HG03066 (cell line): ENCODE results near the gene SIRT3.
"Not testable (repeated sequence)": the region's sequence is repeated elsewhere in the genome, so short reads cannot be mapped to it uniquely, and the experiment has no call there.

ENCODE experiments used
- ATAC-seq: cut with Tn5 transposase; IDR thresholded peaks from one replicate; pipeline ENCODE4 v1.9.1; 2021; ENCODE audit warnings: low read depth; ENCODE audit not compliant: unreplicated experiment

The SIRT3 gene

DNA sequence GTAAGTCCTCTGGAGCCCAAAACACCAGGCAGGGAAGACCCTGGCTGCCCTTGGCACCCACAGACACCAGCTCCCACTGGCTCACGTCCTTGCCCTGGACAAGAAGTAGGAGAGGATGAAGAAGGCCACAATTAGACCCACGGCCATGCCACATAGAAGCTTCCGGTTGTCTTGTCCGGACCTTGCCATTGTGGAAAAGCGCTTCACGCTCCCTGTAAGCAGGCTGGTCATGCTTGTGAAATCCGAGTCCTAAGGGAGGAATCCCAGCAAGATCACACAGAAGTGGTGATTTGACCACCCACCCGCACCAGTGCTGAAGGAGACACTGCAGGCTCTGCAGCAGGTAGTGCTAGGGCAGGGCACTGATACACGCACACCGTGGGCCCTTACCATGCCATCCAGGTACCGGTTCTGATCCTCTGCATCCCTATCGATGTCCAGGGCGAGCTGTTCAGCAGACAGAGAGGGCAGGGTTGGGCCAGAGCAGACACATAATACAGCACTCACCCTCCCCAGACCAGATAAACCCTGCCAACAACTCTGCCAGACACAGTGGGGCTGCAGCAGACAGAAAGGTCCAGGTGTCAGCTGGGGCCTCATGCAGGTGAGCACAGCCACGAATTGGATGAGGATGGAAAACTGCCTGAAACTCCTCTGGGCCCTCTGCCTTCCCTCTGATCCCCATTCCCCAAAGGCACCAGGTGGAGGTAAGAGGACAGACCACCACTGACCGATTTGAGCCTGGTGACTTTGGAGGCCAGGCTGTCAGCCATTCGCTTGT lies 30.7 kb downstream of the SIRT3 start:
- no peak for ATAC-seq

DNA sequence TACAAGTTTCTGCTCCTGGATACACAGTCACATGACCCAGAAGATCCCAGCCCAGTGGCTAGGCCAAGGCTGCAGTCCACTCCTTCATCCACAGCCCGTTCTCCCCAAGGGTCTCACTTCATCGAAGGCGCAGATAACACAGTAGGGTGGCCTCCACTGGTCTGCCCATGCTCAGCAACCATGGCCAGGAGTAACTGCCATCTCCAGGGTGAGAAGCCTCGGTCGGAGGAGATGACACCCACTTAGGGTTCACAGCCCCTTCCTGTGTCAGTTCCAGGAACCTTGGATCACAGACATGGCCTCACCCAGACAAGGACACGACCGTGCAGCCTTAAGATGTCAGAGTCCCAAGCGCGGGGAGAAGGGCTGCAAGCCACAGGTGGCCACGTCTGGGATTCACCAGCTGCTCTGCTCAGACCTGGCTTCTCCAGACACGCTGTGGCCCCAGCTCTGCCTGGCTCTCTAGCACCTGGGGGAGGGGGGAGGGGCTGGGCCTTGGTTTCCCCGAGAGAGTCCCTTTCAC lies 31.5 kb downstream of the SIRT3 start:
- ATAC-seq: no peak

DNA sequence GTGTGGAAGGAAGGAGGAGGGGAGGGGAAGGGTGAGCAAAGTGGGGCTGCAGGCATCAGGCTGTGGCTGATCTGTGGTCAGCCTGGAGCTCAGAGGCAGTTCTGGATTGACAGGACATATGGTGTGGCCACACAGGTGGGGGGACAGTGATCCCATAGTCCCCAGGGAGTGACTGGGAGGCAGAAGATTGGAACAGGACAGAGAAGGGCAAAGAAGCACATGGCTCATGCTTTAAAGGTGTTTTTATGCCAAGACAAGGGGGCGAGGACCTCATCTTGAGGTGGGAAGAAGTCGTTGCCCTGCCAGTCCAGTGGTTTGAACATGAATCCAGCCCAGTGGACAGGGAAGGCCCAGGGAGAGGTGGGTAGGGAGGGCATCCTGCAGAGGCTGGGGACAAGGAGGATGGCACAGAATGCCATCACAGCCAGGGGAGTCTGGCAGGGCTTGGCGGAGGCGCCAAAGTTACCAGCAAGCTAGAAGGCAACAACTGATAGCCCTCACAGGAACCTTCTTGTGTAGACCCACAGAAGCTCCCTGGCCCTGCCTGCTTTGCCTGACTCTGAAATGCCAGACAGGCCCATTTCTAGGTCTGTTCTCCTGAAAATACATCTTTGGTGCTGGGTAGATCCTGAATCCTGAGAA lies 32.1 kb downstream of the SIRT3 start:
- no peak for ATAC-seq

DNA sequence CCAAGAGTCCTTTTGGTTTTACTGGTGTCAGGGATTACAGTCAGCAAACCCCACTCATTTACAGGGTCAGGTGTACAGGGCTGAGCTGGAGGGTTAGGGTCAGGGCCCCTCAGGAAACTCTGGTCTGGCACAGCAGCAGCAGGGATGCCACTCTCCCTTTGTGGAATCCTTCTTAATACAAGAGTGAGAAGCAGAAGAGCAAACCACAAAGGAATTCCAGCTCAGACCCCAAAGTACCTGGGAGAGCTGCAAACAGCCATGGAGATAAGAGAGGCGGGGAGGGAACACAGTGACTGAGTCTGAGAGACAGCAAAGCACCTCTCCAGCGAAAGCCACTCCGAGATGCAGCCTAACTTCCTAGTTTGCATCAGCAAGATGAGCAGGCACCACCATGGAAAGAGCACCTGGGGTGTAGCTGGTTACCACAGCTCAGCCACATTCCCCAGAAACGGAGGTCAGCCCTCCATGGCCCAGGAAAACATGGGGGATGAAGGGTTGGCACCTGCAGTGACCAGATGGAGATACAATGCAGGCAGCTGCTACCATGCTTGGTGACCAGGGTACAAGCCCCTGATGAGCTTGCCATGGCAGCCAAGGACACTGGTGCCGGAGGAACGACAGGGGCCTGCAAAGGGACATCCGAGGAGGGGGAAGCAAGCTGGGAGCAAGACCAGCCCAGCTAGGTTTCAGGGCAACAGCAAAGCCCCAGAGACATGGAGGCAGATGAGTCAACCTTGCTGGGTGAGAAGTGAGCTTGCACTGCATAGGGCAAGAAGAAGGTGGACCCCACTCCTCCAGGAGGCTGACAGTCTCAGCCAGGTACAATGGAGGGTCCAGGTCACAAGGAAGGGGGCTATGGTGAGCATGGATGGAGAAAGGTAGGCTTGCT lies 32.8 kb downstream of the SIRT3 start:
- no peak for ATAC-seq

DNA sequence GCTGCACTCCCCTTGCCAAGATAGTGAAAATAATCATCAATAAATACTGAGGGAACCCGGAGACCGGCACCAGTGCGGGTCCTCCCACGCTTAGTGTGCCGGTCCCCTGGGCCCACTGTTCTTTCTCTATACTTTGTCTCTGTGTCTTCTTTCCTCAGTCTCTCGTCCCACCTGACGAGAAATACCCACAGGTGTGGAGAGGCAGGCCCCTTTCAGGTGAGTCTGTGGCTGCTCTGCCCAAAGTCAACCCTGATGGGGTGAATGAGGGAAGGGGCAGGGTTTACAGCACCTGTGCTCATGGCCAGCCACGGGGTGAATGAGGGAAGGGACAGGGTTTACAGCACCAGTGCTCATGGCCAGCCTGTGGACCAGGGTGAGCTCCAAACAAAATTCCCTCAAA lies 33.7 kb downstream of the SIRT3 start:
- no peak for ATAC-seq

DNA sequence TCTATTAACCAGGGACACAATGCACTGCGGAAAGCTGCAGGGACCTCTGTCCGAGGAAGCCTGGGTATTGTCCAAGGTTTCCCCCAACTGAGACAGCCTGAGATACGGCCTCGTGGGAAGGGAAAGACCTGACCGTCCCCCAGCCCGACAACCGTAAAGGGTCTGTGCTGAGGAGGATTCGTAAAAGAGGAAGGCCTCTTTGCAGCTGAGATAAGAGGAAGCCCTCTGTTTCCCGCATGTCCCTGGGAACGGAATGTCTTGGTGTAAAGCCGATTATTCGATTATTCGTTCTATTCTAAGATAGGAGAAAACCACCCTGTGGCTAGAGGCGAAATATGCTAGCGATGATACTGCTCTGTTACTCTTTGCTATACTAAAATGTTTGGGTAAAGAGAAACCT lies 34.2 kb downstream of the SIRT3 start:
- no peak for ATAC-seq

DNA sequence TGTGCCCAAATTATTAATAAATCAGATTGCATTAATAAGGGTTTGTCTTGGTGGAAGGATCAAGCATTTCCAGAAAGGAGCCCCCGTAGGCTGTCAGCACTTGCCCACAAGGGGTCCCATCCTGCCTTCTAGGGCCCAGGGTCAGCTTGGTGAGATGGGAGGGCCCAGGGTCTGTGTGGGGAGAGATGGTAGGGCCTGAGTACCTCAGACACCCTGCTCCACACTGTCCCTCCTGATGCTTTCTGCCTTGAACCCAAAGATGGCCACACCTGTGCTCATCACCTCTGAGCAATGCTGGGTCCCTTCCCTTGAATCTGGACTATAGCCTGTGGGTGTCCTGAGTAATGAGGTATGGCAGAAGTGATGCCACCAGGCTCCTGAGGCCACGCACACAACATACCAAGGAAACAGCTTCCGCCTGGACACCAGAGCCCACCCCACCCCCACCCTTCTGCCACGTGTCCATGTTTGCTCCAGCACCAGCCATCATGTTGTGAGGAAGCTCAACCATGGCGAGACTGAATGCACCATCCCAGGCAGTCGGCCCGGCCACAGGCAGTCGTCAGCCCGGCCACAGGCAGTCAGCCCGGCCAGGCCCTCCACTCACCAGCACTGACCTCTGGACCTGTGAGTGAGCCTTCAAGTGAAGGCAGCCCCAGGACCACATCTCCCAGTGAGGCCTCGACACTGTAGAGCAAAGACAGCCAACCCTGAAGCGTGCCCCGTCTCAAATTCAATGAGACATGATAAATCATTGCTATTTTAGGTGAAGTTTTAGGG lies 35.7 kb downstream of the SIRT3 start:
- ATAC-seq: no peak

DNA sequence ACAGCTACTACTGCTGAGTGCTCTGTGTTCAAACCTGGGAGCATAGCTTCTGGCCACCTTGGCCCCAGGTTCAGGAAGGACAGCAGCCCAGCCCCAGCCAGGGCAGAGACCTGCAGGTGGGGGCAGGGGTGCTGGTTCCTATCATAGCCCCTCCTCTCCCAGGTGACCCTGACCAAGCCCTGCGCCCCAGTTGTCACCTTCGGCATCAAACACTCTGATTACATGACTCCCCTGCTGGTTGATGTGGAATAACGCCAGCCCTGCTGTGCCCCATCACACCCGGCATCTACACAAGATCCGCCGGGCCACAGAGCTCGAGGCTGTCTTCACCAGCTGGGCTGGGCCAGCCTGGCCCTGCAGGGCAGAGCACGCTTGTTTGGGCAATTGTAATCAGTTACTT lies 36.4 kb downstream of the SIRT3 start:
- ATAC-seq: no peak

DNA sequence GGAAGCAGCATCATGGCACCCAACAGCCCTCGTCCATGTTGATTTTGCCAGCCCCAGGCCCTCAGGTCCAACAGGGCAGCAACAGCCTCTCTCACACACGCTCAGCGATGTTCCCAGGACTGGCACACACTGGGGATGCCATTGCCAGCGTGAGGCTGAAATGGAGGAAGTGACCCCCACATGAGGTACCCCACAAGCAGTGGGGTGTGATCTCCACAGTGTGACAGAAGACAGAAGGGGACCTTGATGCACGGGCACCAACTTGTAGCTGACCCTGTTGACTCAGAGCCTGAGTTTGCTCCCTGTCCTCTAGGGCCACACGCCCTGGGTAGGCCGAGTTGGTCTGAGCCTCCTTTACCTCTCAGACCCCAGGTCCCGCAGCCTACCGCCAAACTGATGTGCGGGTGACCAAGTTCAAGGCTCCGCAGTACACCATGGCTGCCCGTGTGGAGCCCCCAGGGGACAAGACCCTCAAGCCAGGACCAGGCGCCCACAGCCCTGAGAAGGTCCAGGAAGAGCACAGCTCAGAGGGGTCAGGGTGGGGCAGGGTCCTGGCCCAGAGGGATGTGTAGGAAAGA lies 37.0 kb downstream of the SIRT3 start:
- ATAC-seq: no peak

DNA sequence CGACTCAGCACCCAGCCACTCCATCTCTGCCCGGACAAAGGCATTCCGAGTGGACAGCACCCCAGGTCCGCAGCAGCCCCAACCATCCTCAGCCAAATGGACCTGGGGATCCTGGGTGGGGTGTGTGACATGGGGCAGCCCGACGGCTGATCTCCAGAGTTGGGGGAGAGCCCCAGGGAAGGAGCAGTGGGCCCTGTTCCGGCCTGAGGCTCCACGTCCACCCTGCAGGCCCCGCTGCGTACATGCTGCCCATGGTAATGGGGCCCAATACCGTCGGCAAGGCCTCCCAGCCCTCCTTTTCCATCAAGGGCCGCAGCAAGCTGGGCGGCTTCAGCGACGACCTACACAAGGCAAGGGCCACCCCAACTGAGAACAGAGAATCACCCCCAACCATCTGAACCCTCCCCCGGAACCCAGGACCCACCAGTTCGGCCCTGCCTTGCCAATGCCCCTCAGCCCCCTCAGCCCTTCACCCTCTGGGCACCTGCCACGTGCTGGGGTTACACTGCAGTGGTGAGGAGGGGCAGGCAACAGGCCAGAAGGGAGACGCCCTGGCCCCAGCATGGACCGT lies 37.8 kb downstream of the SIRT3 start:
- ATAC-seq: no peak

DNA sequence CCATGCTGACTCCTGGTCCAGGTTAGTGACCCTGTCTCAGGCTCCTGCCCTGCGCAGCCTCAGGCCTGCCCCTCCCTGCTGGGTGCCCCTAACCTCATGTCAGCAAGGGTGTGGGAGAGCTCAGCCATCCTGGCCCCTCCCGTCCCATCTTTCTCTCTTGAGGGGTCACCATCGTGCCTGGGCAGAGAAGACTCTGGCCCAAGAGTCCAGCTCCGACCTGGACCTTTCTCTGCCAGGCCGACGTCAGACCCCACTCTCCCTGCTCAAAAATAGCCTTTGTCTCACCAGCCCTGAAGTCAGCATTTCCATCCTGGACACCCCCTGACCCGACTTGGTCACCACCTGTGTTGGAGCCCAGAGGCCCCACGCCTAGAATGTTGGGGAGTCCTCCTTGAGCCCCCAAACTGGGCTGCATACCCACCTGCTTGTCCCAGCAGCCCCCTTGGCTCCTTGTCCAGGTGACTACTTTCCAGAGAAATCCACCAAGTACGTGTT lies 38.4 kb downstream of the SIRT3 start:
- no peak for ATAC-seq

DNA sequence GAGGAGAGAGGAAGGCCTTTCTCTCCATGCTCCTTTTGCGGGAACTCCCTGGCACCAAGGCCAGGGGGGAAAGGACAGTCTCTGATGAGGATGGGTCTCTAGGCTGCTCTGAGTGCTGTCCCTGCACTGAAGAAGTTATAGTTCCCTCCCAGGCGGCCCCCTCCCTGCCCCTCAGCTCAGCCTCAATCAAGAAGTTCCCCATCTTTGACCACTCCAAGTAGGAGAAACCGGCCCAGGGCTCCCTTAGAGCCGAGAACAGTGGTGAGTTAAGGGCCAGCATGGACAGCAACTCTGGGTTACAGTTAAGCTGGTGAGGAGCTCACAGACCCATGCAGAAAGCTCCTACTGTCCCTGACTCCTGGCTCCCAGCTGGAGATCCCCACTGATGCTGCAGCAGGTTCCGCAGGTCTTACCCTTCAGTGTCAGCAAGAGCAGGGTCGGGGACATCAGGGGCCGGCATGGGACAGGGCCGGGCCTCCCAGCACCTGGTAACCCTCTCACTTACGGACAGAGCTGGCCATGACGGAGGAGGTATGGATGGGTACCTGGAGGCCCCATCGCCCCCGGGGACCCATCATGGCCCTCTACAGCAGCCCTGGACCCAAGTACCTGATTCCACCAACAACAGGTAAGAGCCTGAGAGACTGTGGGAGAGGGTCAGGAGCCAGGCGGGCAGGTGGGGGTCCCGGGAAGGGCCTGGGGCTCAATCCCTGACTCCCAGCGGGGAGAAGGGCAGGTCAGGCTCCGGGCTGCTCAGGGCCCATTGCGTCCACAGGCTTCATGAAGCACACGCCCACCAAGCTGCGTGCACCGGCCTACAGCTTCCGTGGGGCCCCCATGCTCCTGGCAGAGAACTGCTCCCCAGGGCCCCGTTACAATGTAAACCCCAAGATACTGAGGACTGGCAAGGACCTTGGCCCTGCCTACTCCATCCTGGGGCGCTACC lies 39.1 kb downstream of the SIRT3 start:
- no peak for ATAC-seq

DNA sequence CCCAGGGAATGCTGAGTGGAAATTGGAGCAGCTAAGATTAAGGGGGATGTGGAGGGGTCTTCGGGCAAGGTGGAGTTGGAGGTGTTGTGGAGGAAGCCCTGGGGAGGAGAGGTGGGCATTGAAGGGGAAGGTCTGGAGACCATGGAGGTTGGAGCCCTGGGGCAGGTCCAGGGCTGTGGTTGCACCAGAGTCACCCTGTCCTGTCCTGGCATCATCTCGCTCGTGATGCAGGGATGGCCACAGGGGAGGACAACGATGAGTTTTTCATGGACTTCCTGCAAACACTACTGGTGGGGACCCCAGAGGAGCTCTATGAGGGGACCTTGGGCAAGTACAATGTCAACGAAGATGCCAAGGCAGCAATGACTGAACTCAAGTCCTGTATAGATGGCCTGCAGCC lies 42.7 kb downstream of the SIRT3 start:
- ATAC-seq: not testable (repeated sequence)

DNA sequence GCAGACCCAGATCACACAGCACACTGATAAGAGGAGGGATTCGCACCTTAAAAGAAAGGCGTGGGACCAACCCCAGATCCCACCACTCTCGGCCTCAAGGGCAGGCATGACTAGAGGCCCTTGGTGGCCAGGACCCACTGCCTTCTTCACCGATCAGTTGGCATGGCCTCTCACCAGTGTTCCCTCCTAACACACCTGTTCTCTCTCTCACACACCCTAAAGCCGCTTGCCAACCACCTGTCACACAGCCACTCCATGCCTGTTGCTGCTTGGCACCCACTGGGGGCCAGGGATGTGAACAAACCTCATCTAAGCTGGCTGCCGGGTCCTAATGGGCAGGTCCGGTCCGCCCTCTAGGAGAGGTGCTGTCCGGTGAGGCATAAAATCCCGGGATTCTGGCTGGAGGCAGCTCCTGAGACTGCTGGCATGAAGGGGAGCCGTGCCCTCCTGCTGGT lies 43.4 kb downstream of the SIRT3 start, which contains the start of gene SCGB1C1:
Gene SCGB1C1 (plus strand): TSS at position 405 of the 455 bp plus-strand sequence. CDS start 22 bp downstream, at position 427.
- ATAC-seq: not testable (repeated sequence)

DNA sequence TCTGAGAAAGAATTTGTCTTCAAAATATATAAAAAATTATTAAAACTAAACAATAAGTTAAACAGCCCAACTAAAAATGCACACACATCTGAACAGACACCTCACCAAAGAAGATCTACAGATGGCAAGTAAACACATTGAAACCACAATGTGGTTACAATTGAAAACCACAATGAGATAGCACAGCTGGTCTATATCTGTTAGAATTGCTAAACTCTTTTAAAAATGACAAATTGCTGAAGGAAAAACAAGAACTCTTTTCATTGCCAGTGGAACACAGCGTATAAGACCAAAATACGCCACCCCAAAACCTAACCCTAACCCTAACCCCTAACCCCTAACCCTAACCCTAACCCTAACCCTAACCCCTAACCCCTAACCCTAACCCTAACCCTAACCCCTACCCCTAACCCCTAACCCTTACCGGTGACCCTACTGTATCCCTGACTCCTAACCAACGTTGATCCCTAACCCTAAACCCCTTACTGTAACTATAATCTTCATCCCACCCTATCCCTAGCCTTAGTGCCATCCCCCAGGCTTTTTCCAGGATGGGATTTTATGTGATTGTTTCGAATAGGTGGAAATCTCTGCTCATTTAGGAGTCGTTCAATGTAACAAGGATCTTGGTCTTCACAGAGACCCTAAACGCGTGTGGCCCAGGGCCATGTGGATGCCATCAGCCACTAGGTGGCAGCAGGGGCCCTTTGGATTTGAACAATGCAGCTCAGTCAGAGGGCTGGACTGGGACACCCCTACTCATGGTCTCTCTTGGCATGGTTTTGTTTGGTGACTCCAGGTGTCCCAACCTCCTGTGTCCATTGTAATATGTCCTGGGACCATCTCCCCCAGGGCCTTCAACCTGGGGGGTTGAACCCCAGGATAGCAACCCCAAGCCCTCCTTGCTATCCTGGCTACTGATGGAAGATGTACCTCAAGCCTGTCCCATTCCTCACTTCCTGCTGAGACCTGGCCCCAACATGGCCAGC lies 44.4 kb downstream of the SIRT3 start:
- ATAC-seq: not testable (repeated sequence)

DNA sequence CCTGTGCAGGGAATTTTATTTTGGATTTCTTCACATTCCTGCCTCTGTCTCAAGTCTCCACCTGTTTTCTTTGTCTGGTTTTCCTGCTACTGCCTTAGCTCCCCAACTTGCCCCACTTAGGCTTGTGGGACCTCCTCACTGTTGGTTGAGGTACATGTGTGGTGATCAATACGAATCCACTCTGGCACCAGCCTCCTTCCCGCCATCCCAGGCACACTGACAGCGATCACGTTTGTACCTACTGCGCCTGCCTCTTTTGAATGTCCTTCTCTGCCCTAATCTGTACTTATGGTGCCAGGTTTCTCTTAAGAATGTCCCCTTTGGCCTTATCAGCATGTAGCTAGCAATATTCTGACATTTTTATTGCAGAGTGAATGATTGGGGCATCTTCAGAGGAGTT lies 45.6 kb downstream of the SIRT3 start:
- ATAC-seq: not testable (repeated sequence)

DNA sequence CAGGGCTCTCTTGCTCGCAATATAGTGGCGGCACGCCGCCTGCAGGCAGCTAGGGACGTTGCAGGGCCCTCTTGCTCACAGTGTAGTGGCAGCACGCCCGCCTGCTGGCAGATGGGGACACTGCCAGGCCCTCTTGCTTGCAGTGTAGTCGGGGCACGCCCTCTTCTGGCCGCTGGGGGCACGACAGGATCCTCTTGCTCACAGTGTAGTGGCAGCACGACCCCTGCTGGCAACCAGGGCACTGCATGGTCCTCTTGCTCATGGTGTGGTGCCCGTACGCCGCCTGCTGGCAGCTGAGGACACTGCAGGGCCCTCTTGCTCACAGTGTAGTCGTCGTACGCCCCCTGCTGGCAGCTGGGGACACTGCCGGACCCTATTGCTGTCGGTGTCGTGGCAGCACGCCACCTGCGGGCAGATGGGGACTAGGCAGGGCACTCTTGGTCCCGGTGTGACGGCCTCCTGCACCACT lies 46.3 kb downstream of the SIRT3 start:
- not testable (repeated sequence) for ATAC-seq
